Measurements from ENCODE around the gene ACYP2.

Gene ACYP2

DNA sequence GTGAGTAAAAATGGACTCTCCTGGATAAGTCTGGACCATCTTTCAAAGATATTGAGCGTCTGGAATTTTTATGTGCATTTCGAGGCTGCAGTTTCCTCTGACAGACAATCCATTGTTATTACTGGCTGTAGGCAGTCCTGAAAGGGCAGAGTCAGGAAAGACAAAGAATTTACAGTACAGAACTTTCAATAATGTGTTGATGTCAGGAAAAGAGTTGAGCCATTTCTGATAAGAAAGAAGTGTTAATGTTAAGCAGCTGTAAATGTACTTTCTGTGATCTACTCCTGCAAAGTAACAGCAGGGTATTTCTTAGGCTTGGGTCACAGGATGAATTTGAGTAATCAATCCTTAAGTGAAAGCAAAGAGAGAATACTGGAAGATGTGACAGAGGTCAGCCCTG is 110.8 kb downstream of the ACYP2 start:
- Histone ChIP-seq H4K20me1 (ENCODE audit: low read depth, low read length) (no peaks in the 10 kb centered on the region), H3K27me3 (ENCODE audit: low read length) (no peaks in the 10 kb centered on the region), H3K9me3 (ENCODE audit: insufficient read depth, low read length) (no peaks in the 10 kb centered on the region), H3K79me2 (ENCODE audit: insufficient read depth, low read length) (no peaks in the 10 kb centered on the region), H2AFZ (ENCODE audit: low read depth, low read length, severe bottlenecking) (no peak overlapping the region), H3K4me3 (ENCODE audit: insufficient read depth, low read length, poor library complexity, severe bottlenecking) (no peak overlapping the region), H3K9me2 (replicated peaks; ENCODE audit: insufficient read depth, low read length) (no peaks in the 10 kb centered on the region), H3K27ac (ENCODE audit: low read depth, low read length) (no peak overlapping the region), H3K4me2 (ENCODE audit: low read depth, low read length, poor library complexity, severe bottlenecking) (no peak overlapping the region), H3F3A (ENCODE audit: insufficient read depth) (no peaks in the 10 kb centered on the region), H3K9ac (ENCODE audit: low read length) (no peak overlapping the region), H3K36me3 (ENCODE audit: low read length) (0 out of 2 replicates have a peak, but pooled peaks cover 2% of the 10 kb centered on the region)
- no peak for TF ChIP-seq EZH2phosphoT487 (conservative IDR thresholded peaks at IDR 0.05; ENCODE audit: low read length)
- TF ChIP-seq, protein P1, sequence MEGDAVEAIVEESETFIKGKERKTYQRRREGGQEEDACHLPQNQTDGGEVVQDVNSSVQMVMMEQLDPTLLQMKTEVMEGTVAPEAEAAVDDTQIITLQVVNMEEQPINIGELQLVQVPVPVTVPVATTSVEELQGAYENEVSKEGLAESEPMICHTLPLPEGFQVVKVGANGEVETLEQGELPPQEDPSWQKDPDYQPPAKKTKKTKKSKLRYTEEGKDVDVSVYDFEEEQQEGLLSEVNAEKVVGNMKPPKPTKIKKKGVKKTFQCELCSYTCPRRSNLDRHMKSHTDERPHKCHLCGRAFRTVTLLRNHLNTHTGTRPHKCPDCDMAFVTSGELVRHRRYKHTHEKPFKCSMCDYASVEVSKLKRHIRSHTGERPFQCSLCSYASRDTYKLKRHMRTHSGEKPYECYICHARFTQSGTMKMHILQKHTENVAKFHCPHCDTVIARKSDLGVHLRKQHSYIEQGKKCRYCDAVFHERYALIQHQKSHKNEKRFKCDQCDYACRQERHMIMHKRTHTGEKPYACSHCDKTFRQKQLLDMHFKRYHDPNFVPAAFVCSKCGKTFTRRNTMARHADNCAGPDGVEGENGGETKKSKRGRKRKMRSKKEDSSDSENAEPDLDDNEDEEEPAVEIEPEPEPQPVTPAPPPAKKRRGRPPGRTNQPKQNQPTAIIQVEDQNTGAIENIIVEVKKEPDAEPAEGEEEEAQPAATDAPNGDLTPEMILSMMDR (IDR thresholded peaks at IDR 0.05; ENCODE audit: insufficient read depth, low read length, poor library complexity, severe bottlenecking), result no peak

DNA sequence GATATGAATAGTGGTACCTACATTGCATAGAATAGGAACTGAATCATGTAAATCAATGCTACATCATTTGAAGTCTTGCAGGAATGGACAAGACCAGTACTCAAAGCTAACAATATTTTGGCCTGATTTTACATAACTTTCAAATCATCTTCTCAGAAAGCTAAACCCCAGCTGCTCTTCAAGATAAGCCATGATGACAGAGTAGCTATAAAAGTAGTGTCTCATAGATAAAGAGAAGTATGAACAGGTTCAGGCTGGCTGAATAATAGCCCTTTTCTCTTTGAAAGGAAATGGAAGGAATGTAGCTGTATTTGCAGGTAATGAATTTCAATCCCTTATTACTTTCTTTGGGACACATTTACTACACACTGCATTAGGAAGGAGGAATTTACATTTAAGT is 112.4 kb downstream of the ACYP2 start:
- Histone ChIP-seq H3K9me2 (replicated peaks; ENCODE audit: insufficient read depth, low read length) (no peaks in the 10 kb centered on the region), H3K36me3 (ENCODE audit: low read length) (0 out of 2 replicates have a peak, but pooled peaks cover 2% of the 10 kb centered on the region), H3K9me3 (ENCODE audit: insufficient read depth, low read length) (peaks cover 3% of the 10 kb centered on the region; the same call in 1 of the 2 replicates), H3K27me3 (ENCODE audit: low read length) (no peaks in the 10 kb centered on the region), H3K4me2 (ENCODE audit: low read depth, low read length, poor library complexity, severe bottlenecking) (no peak overlapping the region), H3F3A (ENCODE audit: insufficient read depth) (no peaks in the 10 kb centered on the region), H4K20me1 (ENCODE audit: low read depth, low read length) (no peaks in the 10 kb centered on the region), H3K4me3 (ENCODE audit: insufficient read depth, low read length, poor library complexity, severe bottlenecking) (no peak overlapping the region), H2AFZ (ENCODE audit: low read depth, low read length, severe bottlenecking) (no peak overlapping the region), H3K79me2 (ENCODE audit: insufficient read depth, low read length) (no peaks in the 10 kb centered on the region), H3K9ac (ENCODE audit: low read length) (no peak overlapping the region), H3K27ac (ENCODE audit: low read depth, low read length) (no peak overlapping the region)
- TF ChIP-seq, protein P1 (IDR thresholded peaks at IDR 0.05; ENCODE audit: insufficient read depth, low read length, poor library complexity, severe bottlenecking), result no peak
- no peak for TF ChIP-seq EZH2phosphoT487 (conservative IDR thresholded peaks at IDR 0.05; ENCODE audit: low read length)

DNA sequence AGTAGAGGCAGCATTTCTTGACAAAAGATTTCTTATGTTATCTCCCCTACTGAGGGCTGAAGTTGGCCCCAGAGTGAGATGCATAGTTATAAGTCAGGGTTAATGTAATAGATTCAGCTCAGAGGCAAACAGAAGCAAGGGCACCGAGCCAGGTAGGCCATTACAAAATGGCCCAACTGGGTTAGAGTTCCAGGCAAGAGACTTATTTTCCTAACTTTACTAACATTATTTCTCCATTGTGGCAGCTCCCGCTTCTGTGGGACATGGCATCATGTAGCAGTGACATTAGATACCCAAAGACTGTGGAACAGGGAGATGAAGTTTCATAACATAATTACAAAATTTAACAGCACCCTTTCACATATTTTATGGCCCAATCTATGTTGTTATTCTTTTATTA is 113.5 kb downstream of the ACYP2 start:
- Histone ChIP-seq H3K36me3 (ENCODE audit: low read length) (0 out of 2 replicates have a peak, but pooled peaks cover 2% of the 10 kb centered on the region), H2AFZ (ENCODE audit: low read depth, low read length, severe bottlenecking) (no peak overlapping the region), H3K4me3 (ENCODE audit: insufficient read depth, low read length, poor library complexity, severe bottlenecking) (no peak overlapping the region), H3K9ac (ENCODE audit: low read length) (no peak overlapping the region), H3K27ac (ENCODE audit: low read depth, low read length) (no peak overlapping the region), H3K27me3 (ENCODE audit: low read length) (no peaks in the 10 kb centered on the region), H4K20me1 (ENCODE audit: low read depth, low read length) (no peaks in the 10 kb centered on the region), H3K4me2 (ENCODE audit: low read depth, low read length, poor library complexity, severe bottlenecking) (no peak overlapping the region), H3F3A (ENCODE audit: insufficient read depth) (no peaks in the 10 kb centered on the region), H3K79me2 (ENCODE audit: insufficient read depth, low read length) (no peaks in the 10 kb centered on the region), H3K9me2 (replicated peaks; ENCODE audit: insufficient read depth, low read length) (no peaks in the 10 kb centered on the region), H3K9me3 (ENCODE audit: insufficient read depth, low read length) (peaks cover 3% of the 10 kb centered on the region; the same call in 1 of the 2 replicates)
- no peak for TF ChIP-seq EZH2phosphoT487 (conservative IDR thresholded peaks at IDR 0.05; ENCODE audit: low read length)
- TF ChIP-seq, protein P1 (IDR thresholded peaks at IDR 0.05; ENCODE audit: insufficient read depth, low read length, poor library complexity, severe bottlenecking), result no peak
